Gastroesophageal sphincter (tissue), 4 donors: ENCODE results near the gene IPO13. TPM values are rescaled to one million over a fixed set of nuclear protein-coding genes. Genes with fewer than 3 reads are reported as not detected.

ENCODE experiments used
- ATAC-seq: fragments of 150-250 bp; one replicate; pipeline ENCODE4 v1.9.1; 2016; ENCODE audit warnings: mild to moderate bottlenecking, moderate library complexity
- H3K27ac ChIP-seq, 4 donors: fragments of 200-600 bp; sonication (generic) in 3 of 4; 1 replicate in 3 of 4; 2 replicates in 1 of 4; pipeline ENCODE4 v1.5.1; 2016 to 2019
- H3K27me3 ChIP-seq: fragments of 200-600 bp; sonication (generic); one replicate; pipeline ENCODE4 v1.5.1; 2019
- H3K36me3 ChIP-seq, 2 donors: fragments of 200-600 bp; sonication (generic); one replicate each; pipeline ENCODE4 v1.5.1; 2019; ENCODE audit warnings: control low read depth in 1 of 2
- H3K4me1 ChIP-seq, 3 donors: fragments of 200-600 bp; sonication (generic); 1 replicate in 2 of 3; 2 replicates in 1 of 3; pipeline ENCODE4 v1.5.1; 2016 to 2019; ENCODE audit warnings: control low read depth in 2 of 3
- H3K4me3 ChIP-seq, 2 donors: fragments of 200-600 bp; sonication (generic); one replicate each; pipeline ENCODE4 v1.5.1; 2019; ENCODE audit warnings: mild to moderate bottlenecking in 1 of 2, moderate library complexity in 1 of 2
- H3K9me3 ChIP-seq, 3 donors: fragments of 200-600 bp; sonication (generic); one replicate each; pipeline ENCODE4 v1.5.1; 2017 to 2019; ENCODE audit warnings: control low read depth in 2 of 3
- EP300 ChIP-seq: sonication (generic); formaldehyde crosslinking; IDR thresholded peaks from one replicate; pipeline ENCODE4 v1.6.1; 2017; ENCODE audit warnings: antibody characterized with exemption, mild to moderate bottlenecking
- POLR2A ChIP-seq, 2 donors: fragments of 450-650 bp; IDR thresholded peaks; one replicate each; pipeline ENCODE4 v1.6.1; 2017; ENCODE audit warnings: antibody characterized with exemption in 2 of 2, mild to moderate bottlenecking in 2 of 2, moderate library complexity in 1 of 2
- POLR2AphosphoS5 ChIP-seq: sonication (generic); formaldehyde crosslinking; IDR thresholded peaks from one replicate; pipeline ENCODE4 v1.6.1; 2017; ENCODE audit warnings: antibody characterized with exemption
- WGBS, 2 donors: methylation state at CpG; one replicate each; pipeline ENCODE4 v1.1.5; 2018; ENCODE audit warnings: low coverage in 1 of 2; 5-methylcytosine and 5-hydroxymethylcytosine counted together
- total RNA-seq, 4 donors: library from RNA; depleted of rRNA; stranded (reverse); fragments of >200 nt; gene quantifications; one replicate each; pipeline ENCODE4 v1.1.0, GENCODE V29; 2016
- TF ChIP-seq, protein P1 (sequence below), 4 experiments: fragments of 200-600 bp in 2 of 4; fragments of 450-650 bp in 2 of 4; sonication (generic) in 1 of 4; IDR thresholded peaks; one replicate each; pipeline ENCODE4 v1.5.1; 2017 to 2019; ENCODE audit warnings: antibody characterized with exemption in 4 of 4, mild to moderate bottlenecking in 2 of 4, moderate library complexity in 2 of 4

Gene IPO13
- total RNA-seq, 4 donors from 2014 or later = 21.8 to 44.5 (median 24.2) TPM

DNA sequence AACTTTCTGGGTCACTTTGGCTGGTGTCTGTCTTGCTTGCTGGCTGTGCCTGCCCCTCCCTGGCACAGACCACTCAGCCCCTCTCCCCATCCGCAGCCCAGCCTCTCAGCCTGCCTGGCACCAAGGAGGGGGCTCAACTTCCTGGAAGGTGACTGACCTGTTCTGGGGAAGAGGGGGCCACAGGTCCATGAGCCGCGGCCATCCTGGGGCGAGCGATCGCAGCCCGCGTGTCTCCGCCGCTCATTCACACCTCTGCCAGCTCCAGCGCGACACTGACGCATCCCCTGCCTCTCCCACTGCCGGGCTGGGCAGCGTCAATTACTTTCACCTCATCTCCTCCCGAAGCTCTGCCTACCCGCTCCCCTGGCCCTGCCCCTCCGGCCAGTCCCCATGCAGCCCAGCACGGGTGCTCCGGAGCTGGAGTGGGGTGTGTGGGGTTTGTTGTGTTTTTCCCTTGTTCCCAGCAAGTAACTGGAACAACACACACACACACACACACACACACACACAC lies 70.2 kb downstream of the IPO13 start:
- TF ChIP-seq POLR2AphosphoS5 = no peak
- TF ChIP-seq POLR2A (IDR thresholded peaks at IDR 0.05) = no peak
- TF ChIP-seq, protein P1, sequence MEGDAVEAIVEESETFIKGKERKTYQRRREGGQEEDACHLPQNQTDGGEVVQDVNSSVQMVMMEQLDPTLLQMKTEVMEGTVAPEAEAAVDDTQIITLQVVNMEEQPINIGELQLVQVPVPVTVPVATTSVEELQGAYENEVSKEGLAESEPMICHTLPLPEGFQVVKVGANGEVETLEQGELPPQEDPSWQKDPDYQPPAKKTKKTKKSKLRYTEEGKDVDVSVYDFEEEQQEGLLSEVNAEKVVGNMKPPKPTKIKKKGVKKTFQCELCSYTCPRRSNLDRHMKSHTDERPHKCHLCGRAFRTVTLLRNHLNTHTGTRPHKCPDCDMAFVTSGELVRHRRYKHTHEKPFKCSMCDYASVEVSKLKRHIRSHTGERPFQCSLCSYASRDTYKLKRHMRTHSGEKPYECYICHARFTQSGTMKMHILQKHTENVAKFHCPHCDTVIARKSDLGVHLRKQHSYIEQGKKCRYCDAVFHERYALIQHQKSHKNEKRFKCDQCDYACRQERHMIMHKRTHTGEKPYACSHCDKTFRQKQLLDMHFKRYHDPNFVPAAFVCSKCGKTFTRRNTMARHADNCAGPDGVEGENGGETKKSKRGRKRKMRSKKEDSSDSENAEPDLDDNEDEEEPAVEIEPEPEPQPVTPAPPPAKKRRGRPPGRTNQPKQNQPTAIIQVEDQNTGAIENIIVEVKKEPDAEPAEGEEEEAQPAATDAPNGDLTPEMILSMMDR (IDR thresholded peaks at IDR 0.05) = no peak
- no peak for TF ChIP-seq EP300
- ATAC-seq = no peak
- Histone ChIP-seq H3K9me3 (no peaks in the 10 kb centered on the region), H3K4me3 (no peak overlapping the region), H3K4me1 (peaks cover 0 to 20% (median 4%) of the 10 kb centered on the region in 3 donors), H3K27me3 (no peaks in the 10 kb centered on the region), H3K36me3 (peaks cover 0 to 25% of the 10 kb centered on the region in 2 donors), H3K27ac (no peak overlapping the region)
- 90% methylated on average over 13 of the region's 20 CpGs; no CpG with 5 or more reads in 1 of the 2 donors for WGBS, 2 donors

Other genes starting within 250 kb of the IPO13 start
- 10 to 100 TPM; 30.2 to 41.4 (median 33.2) TPM for gene ST3GAL3, start 239.4 kb upstream of the IPO13 start, total RNA-seq
- gene ARTN, start 13.1 kb upstream of the IPO13 start, total RNA-seq = under 1 TPM in 2 of 4 donors, not detected in 2; 0.47 to 0.81 TPM
- gene DPH2, start 23.1 kb downstream of the IPO13 start, total RNA-seq = 10 to 100 TPM; 23.5 to 41.9 (median 32.5) TPM
- gene ATP6V0B, start 28.0 kb downstream of the IPO13 start, total RNA-seq = 100 to 1,000 TPM in 1 of 4 donors, 10 to 100 TPM in 3; 67.9 to 107 (median 89.9) TPM
- gene B4GALT2, start 32.3 kb downstream of the IPO13 start, total RNA-seq = 100 to 1,000 TPM in 1 of 4 donors, 10 to 100 TPM in 3; 34.4 to 129 (median 37.6) TPM
- gene CCDC24, start 44.6 kb downstream of the IPO13 start, total RNA-seq = 1 to 10 TPM; 5.0 to 6.2 (median 5.5) TPM
- gene SLC6A9, start 84.5 kb downstream of the IPO13 start, total RNA-seq = 10 to 100 TPM in 1 of 4 donors, 1 to 10 TPM in 3; 1.8 to 14.2 (median 7.5) TPM
- gene KLF17, start 171.9 kb downstream of the IPO13 start, total RNA-seq = 1 to 10 TPM in 1 of 4 donors, under 1 TPM in 3; 0.13 to 1.3 (median 0.41) TPM
- not detected for gene KLF18, start 194.7 kb downstream of the IPO13 start, total RNA-seq